GM12891 (cell line): Measurements from ENCODE around the gene ZNF841.

Experiments
- POLR2A ChIP-seq: IDR thresholded peaks from 2 replicates; pipeline ENCODE4 v1.6.1; 2011; ENCODE audit warnings: low read depth, low read length, control low read depth
- POLR2AphosphoS5 ChIP-seq: IDR thresholded peaks from 2 replicates; pipeline ENCODE4 v1.6.1; 2011; ENCODE audit warnings: low read depth, low read length, control low read depth

DNA sequence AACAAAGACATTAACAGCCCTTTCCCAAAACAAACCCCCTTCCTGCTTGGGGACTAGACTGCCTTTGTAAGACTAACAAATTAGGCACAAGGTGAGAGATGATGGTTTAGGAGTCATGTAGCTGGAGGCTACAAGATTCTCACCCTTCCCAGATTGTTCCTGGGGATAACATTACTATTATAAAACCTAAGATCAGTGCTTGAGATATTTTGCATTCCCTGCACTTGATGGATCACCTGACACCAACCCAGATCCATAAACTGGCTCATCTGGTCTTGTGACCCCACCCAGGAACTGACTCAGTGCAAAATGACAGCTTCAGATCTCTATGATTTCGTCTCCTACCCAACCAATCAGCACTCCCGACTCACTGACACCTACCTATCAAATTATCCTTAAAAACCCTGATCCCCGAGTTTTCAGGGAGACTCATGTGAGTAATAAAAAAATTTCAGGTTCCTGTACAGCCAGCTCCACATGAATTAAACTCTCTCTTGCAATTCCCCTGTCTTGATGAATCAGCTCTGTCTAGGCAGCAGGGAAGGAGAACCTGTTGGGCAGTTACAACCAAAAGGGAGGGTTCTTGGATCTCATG, 46.5 kb upstream of the ZNF841 start:
- TF ChIP-seq POLR2A (no peak), POLR2AphosphoS5 (no peak)
